ENCODE data around the gene HELZ.

DNA sequence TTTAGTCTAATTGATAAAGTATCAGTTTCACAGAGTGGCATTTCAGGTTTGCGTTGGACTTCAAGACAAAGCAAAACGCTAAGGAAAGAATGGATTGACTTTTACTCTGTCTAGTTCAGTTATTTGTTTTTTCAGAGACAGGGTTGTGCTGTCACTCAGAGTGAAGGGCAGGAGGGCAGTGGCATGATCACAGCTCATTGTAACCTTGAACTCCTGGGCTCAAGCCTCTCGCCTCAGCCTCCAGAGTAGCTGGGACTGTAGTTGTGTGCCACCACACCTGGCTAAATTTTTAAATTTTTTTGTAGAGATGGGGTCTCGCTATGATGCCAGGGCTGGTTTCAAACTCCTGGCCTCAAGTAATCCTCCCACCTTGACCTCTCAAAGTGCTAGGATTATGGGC lies 114.2 kb downstream of the HELZ start:
- no peak for TF ChIP-seq GATA2 (IDR thresholded peaks at IDR 0.05; ENCODE audit: low read depth, low read length)
- no peak for TF ChIP-seq GATA3 (IDR thresholded peaks at IDR 0.05; ENCODE audit: low read depth, low read length)

Data from SH-SY5Y (cell line).